ENCODE measurements around the gene MCEMP1.

DNA sequence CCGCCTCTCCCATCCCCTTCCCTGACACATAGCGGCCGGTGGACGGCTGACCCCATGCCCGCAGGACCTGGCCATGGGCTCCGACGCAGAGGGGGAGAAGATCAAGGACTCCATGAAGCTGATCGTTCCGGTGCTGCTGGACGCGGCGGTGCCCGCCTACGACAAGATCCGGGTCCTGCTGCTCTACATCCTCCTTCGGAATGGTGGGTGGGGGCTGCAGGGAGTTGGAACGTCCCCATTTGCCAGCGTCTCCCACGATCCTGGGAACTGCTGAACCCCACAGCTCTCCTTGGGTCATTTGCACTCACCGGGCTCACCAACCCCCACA, 32.4 kb upstream of the MCEMP1 start:
- TF ChIP-seq EZH2 (IDR thresholded peaks at IDR 0.05; ENCODE audit: low read depth, unreplicated experiment) (no peak), EZH2phosphoT487 (IDR thresholded peaks at IDR 0.05; ENCODE audit: unreplicated experiment) (no peak)
- TF ChIP-seq, protein P1, sequence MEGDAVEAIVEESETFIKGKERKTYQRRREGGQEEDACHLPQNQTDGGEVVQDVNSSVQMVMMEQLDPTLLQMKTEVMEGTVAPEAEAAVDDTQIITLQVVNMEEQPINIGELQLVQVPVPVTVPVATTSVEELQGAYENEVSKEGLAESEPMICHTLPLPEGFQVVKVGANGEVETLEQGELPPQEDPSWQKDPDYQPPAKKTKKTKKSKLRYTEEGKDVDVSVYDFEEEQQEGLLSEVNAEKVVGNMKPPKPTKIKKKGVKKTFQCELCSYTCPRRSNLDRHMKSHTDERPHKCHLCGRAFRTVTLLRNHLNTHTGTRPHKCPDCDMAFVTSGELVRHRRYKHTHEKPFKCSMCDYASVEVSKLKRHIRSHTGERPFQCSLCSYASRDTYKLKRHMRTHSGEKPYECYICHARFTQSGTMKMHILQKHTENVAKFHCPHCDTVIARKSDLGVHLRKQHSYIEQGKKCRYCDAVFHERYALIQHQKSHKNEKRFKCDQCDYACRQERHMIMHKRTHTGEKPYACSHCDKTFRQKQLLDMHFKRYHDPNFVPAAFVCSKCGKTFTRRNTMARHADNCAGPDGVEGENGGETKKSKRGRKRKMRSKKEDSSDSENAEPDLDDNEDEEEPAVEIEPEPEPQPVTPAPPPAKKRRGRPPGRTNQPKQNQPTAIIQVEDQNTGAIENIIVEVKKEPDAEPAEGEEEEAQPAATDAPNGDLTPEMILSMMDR (conservative IDR thresholded peaks at IDR 0.05; ENCODE audit: low read depth in 2 of 2) = no peak

Measured in GM23338 (cell line).